Duodenal mucosa (tissue), 2 donors: ENCODE results near the gene CX3CL1.
"Not testable (repeated sequence)": the region's sequence is repeated elsewhere in the genome, so short reads cannot be mapped to it uniquely, and the experiment has no call there.

Experiments used
- H3K27ac ChIP-seq: one replicate; pipeline ENCODE4 v1.7.0; 2013; ENCODE audit warnings: low read depth, low read length
- H3K27me3 ChIP-seq, 2 donors: one replicate each; pipeline ENCODE4 v1.7.0; 2013; ENCODE audit warnings: low read length in 2 of 2, control low read depth in 1 of 2; ENCODE audit not compliant: insufficient read depth in 2 of 2, control insufficient read depth in 1 of 2
- H3K36me3 ChIP-seq, 2 donors: one replicate each; pipeline ENCODE4 v1.7.0; 2013; ENCODE audit warnings: low read length in 2 of 2, control low read depth in 1 of 2; ENCODE audit not compliant: insufficient read depth in 2 of 2, control insufficient read depth in 1 of 2
- H3K4me1 ChIP-seq, 2 donors: one replicate each; pipeline ENCODE4 v1.7.0; 2013; ENCODE audit warnings: low read length in 2 of 2, control low read depth in 1 of 2; ENCODE audit not compliant: insufficient read depth in 2 of 2, control insufficient read depth in 1 of 2
- H3K4me3 ChIP-seq, 2 donors: one replicate each; pipeline ENCODE4 v1.7.0; 2013; ENCODE audit warnings: low read length in 2 of 2, low read depth in 1 of 2
- H3K9ac ChIP-seq, 2 donors: one replicate each; pipeline ENCODE4 v1.7.0; 2013; ENCODE audit warnings: low read length in 2 of 2, low read depth in 1 of 2
- H3K9me3 ChIP-seq, 2 donors: one replicate each; pipeline ENCODE4 v1.7.0; 2013; ENCODE audit warnings: low read length in 2 of 2, control low read depth in 1 of 2; ENCODE audit not compliant: control insufficient read depth in 1 of 2

CX3CL1 gene

GRCh38 chr16:57389087-57389468 is 16.8 kb downstream of the CX3CL1 start:
- Histone ChIP-seq H3K27ac (no peak overlapping the region), H3K9ac (no peak overlapping the region), H3K4me1 (peaks cover 6 to 16% of the 10 kb centered on the region in 2 donors), H3K36me3 (no peaks in the 10 kb centered on the region), H3K4me3 (no peak overlapping the region), H3K9me3 (no peaks in the 10 kb centered on the region), H3K27me3 (no peaks in the 10 kb centered on the region)

GRCh38 chr16:57390636-57391295 is 18.5 kb downstream of the CX3CL1 start:
- H3K4me1 ChIP-seq: peaks cover 0 to 9% of the 10 kb centered on the region in 2 donors
- no peak overlapping the region for H3K27ac ChIP-seq

GRCh38 chr16:57391300-57391699 is 19.0 kb downstream of the CX3CL1 start:
- Histone ChIP-seq H3K36me3 (no peaks in the 10 kb centered on the region), H3K27me3 (no peaks in the 10 kb centered on the region), H3K4me3 (no peak overlapping the region), H3K4me1 (peaks cover 0 to 9% of the 10 kb centered on the region in 2 donors), H3K27ac (no peak overlapping the region), H3K9me3 (no peaks in the 10 kb centered on the region), H3K9ac (no peak overlapping the region)

More at GRCh38 chr16:57390636-57391295, 18.5 kb downstream of the CX3CL1 start:
- no peaks in the 10 kb centered on the region for H3K9me3 ChIP-seq
- H3K4me3 ChIP-seq: no peak overlapping the region
- no peaks in the 10 kb centered on the region for H3K36me3 ChIP-seq
- H3K9ac ChIP-seq: no peak overlapping the region
- H3K27me3 ChIP-seq: no peaks in the 10 kb centered on the region

- no peak overlapping the region for H3K27ac ChIP-seq
- H3K4me3 ChIP-seq: no peak overlapping the region
- H3K27me3 ChIP-seq: no peaks in the 10 kb centered on the region
- no peaks in the 10 kb centered on the region for H3K36me3 ChIP-seq
- peaks cover 0 to 9% of the 10 kb centered on the region in 2 donors for H3K4me1 ChIP-seq
- H3K9me3 ChIP-seq: no peaks in the 10 kb centered on the region
- H3K9ac ChIP-seq: no peak overlapping the region
Measured at GRCh38 chr16:57391708-57392107, 19.4 kb downstream of the CX3CL1 start.

- Histone ChIP-seq H3K4me3 (no peak overlapping the region), H3K9me3 (no peaks in the 10 kb centered on the region), H3K4me1 (peaks cover 0 to 9% of the 10 kb centered on the region in 2 donors), H3K36me3 (no peaks in the 10 kb centered on the region), H3K9ac (no peak overlapping the region), H3K27me3 (no peaks in the 10 kb centered on the region), H3K27ac (no peak overlapping the region)
Measured at GRCh38 chr16:57392694-57393093, 20.4 kb downstream of the CX3CL1 start.

GRCh38 chr16:57394444-57394843 is 22.2 kb downstream of the CX3CL1 start:
- no peaks in the 10 kb centered on the region for H3K36me3 ChIP-seq
- H3K9ac ChIP-seq: no peak overlapping the region
- no peaks in the 10 kb centered on the region for H3K4me1 ChIP-seq
- no peak overlapping the region for H3K27ac ChIP-seq
- no peaks in the 10 kb centered on the region for H3K9me3 ChIP-seq
- no peak overlapping the region for H3K4me3 ChIP-seq
- no peaks in the 10 kb centered on the region for H3K27me3 ChIP-seq

- Histone ChIP-seq H3K9ac (no peak overlapping the region), H3K27ac (no peak overlapping the region), H3K27me3 (no peaks in the 10 kb centered on the region), H3K9me3 (no peaks in the 10 kb centered on the region), H3K4me3 (no peak overlapping the region), H3K4me1 (no peaks in the 10 kb centered on the region), H3K36me3 (no peaks in the 10 kb centered on the region)
Measured at GRCh38 chr16:57395026-57395425, 22.7 kb downstream of the CX3CL1 start.

GRCh38 chr16:57396786-57397185 is 24.5 kb downstream of the CX3CL1 start:
- Histone ChIP-seq H3K27me3 (no peaks in the 10 kb centered on the region), H3K4me3 (no peak overlapping the region), H3K36me3 (no peaks in the 10 kb centered on the region), H3K9me3 (no peaks in the 10 kb centered on the region), H3K27ac (no peak overlapping the region), H3K9ac (no peak overlapping the region), H3K4me1 (no peaks in the 10 kb centered on the region)

GRCh38 chr16:57397493-57397892 is 25.2 kb downstream of the CX3CL1 start:
- H3K4me1 ChIP-seq, H3K9ac ChIP-seq, H3K27ac ChIP-seq, H3K4me3 ChIP-seq, H3K36me3 ChIP-seq, H3K9me3 ChIP-seq, H3K27me3 ChIP-seq: not testable (repeated sequence)

GRCh38 chr16:57401943-57402640 is 29.8 kb downstream of the CX3CL1 start:
- no peaks in the 10 kb centered on the region for H3K9me3 ChIP-seq
- H3K4me1 ChIP-seq: no peaks in the 10 kb centered on the region
- H3K27me3 ChIP-seq: no peaks in the 10 kb centered on the region
- no peak overlapping the region for H3K4me3 ChIP-seq
- no peak overlapping the region for H3K9ac ChIP-seq
- H3K27ac ChIP-seq: no peak overlapping the region
- no peaks in the 10 kb centered on the region for H3K36me3 ChIP-seq
